GM21529 (cell line): ENCODE measurements around the gene JAKMIP2.
"Not testable (repeated sequence)": the region's sequence is repeated elsewhere in the genome, so short reads cannot be mapped to it uniquely, and the experiment has no call there.

ENCODE experiments used
- ATAC-seq: cut with Tn5 transposase; IDR thresholded peaks from one replicate; pipeline ENCODE4 v1.9.1; 2021; ENCODE audit not compliant: unreplicated experiment

The JAKMIP2 gene

DNA sequence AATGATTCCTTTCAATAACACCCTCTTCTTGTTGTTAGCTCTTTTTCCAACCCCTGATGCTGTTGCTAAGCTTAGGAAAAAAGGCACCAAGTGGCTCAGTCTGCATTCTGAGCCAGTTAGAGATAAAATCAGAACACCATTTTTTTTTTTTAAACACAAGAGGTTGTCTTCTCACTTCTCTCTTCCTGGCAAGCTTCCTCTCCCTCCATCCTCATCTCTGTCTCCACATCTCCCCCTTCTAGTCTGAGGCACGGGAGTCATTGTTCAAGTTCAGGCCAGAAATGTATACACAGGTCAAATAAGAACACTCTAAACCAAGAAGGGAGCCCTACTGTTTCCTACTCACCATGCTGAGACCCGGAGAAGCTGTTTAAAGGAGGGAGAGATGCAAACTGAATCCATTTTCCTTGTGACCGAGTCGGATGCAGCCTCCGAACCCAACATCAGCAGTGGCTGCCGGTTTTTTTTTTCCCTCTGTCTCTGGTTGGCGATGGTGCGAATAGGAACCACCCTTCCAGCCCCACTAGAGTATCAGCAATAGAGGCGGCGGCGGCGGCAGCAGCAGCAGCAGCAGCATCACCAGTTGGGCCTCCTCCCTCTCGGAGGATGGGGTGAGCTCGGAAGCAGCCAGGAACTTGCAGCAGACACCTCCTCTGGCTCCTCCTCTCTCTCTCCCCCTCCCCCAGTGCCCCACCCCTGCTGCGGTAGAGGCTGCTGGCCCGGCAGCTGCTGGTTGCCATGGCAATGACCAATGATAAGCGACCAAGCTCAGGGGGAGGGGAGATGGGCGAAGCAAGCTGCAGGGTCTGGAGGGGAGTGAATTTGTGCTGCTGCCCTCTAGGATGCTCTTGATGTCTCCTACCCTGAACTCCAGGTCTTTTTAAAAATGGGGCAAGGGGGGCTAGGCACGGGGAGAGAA, at the start of gene JAKMIP2:
Gene JAKMIP2, minus strand, starts transcription at position 619 of the 919 bp plus-strand sequence. CDS start 110,922 bp downstream, outside the sequence.
- peak; percentile 86 for ATAC-seq

DNA sequence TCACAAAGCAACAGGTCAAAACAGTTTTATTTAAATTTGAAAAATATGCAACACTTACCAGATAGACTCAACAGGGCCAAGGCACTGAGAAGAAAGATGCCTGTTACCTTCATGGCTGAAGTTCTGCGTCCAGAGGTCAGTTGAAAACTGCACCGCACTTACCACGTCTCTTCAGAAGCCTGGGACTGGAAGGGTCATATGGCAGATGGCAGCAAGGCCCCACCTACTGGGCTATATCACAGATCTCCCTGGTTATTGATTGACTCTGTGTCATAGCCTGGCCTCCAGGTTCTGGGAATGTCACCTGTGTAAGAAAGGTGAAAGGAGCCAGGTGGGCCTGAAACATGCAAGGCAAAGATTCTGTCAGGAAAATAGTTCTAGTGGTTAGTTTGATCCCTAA, 48.9 kb upstream of the JAKMIP2 start, which contains the start of gene SPINK1:
Gene SPINK1, minus strand, starts transcription at position 207 of the 400 bp plus-strand sequence. Its CDS starts 94 bp downstream, at position 113.
- no peak for ATAC-seq

DNA sequence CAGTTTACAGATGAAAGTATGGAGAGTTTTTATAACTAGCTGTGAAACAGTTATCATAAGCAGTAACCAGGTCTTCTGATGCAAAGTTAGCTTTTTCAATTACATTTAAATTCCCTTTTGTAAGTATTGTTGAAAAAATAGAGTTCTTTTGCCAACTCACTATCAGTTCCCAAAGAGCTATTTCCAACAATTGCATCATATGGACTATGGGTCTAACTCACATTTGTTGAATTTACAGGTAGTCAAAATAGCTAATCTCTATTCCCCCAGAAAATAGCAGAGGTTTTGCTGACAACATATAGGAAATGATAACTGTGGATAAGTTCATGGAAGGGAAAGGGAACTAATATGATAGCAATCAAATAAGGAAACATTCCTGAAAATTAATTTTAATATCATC, 47.5 kb upstream of the JAKMIP2 start:
- no peak for ATAC-seq

DNA sequence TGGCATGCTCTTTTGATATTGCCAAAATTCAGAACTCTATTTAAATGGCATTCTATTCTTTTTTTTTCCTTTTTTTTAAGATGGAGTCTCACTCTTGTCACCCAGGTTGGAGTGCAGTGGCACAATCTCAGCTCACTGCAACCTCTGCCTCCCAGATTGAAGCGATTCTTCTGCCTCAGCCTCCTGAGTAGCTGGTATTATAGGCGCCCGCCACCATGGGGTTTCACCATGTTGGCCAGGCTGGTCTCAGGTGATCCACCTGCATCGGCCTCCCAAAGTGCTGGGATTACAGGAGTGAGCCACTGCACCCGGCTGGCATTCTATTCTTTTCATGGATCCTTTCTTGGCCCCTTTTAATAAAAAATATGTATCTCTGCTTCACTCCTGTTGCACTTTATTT, 44.5 kb upstream of the JAKMIP2 start:
- not testable (repeated sequence) for ATAC-seq

DNA sequence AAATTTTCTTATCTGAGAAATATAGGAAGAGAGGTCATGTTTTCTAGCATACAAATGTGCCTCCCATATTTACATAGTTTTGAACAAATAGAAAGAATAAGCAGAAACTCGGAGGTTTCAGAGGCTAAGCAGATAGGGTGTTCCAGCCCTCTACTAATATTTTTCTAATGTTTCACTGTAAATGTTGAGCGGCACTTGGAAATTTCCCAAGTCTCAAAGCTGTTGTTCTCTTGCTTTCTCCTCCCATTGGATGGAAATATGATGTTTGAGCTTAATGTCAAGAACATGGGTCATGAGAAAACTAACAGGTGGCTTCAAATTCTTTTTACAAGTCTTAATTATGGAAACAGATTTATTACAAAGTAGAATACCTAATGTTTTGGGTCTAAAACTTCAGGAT, 43.8 kb upstream of the JAKMIP2 start:
- no peak for ATAC-seq

DNA sequence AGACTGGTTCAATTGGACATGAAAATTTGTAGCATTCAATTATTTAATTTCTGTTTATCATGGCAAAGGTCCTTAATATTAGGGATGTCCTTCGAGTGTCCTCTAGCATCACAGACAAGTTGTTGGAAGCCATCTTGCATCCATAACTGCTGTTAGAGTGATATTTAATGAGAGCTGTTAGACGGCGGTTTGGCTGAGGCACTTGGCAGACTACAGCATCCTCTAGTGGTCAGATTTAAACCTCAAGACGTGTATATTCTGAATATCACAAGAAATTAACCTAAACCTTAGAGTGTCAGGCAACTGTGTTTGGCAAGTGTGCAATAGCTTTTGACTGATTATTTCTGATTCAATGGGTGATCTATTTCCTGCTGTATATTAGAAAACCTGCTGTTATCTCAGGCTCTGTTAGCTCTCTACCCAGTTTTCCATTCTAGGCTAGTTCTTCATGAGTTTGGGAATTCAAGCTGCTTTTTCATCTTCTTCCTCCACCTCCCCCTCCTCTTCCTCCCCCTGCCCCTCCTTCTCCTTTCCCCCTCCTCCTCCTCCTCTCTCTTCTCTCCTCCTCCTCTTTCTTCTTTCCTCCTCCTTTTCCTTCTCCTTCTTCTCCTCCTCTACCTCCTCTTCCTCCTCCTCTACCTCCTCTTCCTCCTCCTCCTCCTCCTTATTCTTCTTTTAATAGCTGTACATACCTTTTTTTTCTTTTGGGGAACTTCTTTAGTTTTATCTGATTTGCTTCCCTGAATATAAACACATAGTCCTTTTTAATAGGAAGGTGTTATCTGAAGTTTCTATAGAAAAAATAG, 40.4 kb upstream of the JAKMIP2 start:
- ATAC-seq = peak; percentile 90

DNA sequence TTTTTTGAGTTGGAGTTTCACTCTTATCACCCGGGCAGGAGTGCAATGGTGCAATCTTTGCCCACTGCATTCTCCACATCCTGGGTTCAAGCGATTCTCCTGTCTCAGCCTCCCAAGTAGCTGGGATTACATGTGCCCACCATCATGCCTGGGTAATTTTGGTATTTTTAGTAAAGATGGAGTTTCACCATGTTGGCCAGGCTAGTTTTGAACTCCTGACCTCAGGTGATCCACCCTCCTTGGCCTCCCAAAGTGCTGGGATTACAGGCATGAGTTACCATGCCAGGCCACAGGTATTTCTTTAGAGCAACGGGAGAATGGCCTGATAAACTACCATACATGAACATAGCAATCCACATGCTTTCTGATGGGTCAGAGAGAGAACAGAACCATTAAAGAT, 39.7 kb upstream of the JAKMIP2 start:
- not testable (repeated sequence) for ATAC-seq

DNA sequence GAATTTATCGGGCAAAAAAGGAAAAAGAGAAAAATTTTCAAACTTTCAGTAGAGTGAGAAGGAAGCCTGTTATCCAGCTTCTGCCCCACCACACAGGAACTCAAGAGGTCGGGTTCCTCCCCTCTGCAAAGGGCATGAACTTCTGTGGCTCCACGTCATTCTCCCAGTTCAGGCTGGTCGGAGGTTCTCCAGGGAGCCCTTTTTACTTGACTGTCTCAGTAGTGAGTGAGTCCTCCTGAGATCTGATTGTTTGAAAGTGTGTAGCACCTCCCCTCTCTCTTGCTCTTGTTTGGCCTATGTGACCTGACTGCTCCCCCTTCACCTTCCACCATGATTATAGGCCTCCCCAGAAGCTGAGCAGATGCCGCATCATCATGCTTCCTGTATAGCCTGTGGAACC, 39.2 kb upstream of the JAKMIP2 start:
- ATAC-seq = no peak

DNA sequence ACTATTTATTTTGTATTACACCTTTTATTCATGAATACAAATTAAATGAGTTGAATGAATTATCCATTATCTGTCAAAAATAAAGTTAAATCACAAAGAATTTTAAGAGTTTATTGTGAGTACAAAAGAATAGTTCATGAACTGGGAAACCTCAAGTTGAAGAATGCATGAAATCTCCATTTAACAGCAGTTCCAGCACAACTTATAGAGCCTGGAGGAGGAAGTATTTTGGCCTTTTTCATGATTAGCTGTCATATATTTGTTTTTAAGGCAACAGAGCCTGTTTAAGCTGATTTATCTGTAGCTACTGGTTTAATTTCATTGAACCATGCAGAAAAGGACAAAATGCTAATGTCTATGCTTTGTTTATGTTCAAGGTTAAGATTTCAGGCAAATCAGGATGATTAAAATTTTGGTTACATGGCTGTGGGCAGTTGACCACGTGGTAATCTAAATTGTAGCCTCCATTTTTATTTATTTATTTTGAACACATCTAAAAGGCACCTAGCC, 36.8 kb upstream of the JAKMIP2 start:
- no peak for ATAC-seq

DNA sequence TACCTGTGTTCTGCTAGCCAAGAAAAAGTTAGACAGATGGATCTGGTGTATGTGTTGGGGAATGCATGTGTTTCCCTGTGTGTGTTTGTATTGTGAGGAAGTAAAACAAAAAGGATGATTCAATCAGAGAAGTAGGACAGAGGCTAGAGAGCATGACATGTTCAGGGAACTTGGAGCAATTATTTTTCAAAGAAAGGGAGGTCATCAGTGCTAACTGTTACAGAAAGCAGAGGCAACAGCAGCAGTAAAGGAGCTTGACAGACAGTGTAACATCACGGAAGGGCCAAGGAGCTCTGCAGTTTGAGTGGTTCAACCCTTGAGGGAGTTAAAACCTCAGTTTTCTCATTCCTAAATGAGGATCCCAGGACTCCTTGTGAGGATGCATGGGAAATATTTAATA, 35.8 kb upstream of the JAKMIP2 start:
- ATAC-seq = no peak

DNA sequence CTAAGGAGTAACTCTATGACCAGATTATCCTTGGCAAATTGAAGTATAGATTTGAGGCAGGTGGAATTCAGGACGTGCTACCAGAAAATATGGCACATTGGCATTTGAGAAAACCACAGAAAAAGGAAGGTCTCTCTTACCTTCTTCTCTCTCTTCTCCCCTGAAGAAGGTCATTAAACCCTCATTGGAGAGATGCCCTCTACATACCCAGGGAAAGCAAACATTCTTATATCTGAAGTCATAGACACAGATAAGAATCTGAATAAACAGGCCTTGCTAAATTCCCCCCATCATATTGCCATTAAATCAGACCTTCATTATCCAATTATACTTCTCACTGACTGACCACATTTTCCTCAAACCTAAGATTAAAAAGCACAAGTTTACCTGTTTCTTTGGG, 31.2 kb upstream of the JAKMIP2 start:
- ATAC-seq = no peak

DNA sequence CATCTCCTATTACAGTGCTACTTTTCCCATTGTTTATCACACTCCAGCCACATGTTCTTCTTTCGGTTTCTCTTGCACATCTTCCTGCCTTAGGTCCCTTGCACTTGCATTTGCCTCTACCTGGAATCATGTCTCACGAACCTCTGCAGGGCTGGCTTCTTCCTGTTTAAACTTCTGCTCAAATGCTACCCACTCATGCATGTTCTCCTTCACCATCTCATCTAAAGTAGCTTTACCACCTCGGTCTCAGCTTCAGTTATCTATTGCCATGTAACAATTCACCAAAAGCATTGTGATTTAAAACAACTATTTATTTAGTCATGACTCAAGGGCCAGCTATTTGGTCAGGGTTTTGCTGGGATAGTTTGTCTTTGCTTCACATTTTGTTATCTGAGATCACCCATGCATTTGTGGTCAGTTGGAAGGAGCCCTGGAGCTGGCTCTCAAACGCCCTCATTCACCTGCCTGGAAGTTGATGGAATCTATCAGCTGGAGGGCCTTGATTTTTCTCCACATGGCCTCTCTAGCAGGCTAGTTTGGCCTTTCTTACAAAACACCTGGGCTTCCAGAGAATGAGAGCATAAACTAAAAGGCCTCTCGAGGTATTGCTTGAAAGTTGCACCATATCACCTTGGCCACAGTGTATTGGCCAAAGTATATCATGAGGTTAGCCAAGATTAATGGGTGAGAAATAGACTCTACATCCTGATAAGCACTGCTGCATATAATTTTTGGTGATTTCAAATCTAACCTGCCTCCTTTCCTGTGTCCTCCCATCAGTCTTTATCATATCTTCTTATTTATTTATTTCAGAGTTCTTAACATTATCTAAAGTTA, 27.5 kb upstream of the JAKMIP2 start:
- ATAC-seq = no peak

DNA sequence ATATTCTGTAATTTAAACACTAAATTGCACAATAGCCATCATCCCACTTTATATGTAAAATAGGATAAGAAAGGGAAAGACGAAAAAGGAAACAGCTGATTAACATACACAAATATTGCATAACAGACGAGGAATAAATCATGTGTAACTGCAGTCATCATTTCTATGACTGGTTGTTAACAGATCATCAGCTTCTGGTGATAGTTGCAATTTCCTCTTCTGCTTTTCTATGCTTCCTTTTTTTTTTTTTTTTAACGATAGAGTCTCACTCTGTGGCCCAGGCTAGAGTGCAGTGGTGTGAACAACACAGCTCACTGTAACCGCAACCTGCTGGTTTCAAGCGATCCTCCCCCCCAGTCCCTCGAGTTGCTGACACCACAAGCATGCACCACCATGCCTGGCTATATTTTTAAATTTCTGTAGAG, 22.5 kb upstream of the JAKMIP2 start:
- peak; percentile 88 for ATAC-seq

DNA sequence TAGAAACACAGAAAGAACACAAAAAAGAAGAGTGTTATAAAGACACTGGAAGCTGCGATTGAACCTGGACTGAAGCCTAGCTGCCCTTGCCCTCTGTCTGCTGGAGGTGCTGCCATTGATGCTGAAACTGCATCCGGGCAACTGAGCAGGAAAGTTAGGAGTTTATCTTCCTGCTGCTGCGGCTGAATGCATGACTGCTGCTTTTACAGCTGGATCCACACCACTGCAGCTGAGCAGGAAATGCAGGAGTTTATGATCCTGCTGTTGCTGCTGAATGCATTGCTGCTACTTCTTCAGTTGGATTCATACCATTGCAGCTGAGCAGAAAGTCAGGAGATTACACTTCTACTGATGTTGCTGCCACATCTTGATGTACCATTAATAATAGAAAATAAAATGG, 21.8 kb upstream of the JAKMIP2 start:
- ATAC-seq = no peak

DNA sequence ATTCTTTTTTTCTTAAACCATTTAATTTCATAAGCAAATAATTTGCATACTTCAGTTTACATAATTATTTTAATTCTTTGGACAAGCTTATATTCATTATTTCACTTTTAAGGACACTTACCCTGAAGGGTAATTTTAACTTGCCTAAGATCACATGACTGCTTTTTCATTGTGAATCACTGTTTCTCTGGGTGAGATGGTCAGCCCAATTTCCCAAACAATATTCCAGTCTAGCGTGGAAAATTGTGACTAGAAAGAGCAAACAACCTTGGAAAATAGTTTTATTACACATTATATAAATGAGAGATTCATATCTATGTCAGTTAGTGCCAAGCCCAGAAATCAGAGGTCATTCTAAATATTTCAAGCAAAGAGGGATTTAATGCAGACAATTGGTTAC, 21.4 kb upstream of the JAKMIP2 start:
- no peak for ATAC-seq

DNA sequence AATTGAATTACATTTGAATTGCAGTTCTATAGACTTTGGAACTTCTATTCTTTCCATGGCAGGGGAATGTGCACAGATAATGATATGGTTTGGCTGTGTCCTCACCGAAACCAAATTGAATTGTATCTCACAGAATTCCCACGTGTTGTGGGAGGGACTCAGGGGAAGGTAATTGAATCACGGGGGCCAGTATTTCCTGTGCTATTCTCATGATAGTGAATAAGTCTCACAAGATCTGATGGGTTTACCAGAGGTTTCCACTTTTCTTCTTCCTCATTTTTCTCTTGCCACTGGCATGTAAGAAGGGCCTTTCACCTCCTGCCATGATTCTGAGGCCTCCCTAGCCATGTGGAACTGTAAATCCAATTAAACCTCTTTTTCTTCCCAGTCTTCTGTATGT, 20.6 kb upstream of the JAKMIP2 start:
- ATAC-seq = not testable (repeated sequence)

DNA sequence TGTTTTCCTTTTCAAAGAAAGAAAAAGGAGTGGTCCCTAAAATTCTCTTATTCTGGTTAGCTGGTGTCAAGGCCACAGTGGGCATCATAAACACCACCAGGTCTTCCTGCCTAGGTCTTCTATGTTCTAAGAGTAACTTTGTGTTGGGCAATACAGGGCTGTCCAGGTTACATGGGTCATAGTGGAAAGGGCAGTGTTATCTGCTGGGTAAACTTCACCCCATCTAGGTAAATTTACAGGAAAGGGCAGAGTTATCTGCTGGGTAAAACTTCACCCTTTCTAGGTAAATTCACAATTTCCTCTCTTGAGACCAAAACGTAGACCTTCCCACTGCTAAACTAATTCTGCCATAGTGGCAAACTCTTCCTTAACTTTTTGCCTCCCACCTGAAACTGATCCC, 18.9 kb upstream of the JAKMIP2 start:
- no peak for ATAC-seq

DNA sequence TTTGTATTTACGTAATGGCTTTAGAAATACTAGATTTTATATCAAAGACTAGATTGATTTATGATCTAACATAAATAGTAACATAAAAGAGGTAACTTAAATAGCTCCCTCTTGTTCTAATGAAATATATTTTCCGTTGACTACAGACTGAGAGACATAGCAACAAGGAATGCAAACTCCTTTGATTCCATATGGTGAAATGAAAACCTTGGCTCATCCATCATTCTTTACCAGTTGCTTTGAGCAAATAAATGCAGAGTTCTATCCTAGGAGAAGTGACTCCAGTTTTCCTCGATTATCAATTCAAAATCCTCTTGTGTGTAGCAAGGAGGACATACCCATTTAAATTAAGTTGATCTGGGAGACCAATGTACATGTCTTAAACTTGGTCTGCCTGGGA, 18.0 kb upstream of the JAKMIP2 start:
- ATAC-seq = no peak

DNA sequence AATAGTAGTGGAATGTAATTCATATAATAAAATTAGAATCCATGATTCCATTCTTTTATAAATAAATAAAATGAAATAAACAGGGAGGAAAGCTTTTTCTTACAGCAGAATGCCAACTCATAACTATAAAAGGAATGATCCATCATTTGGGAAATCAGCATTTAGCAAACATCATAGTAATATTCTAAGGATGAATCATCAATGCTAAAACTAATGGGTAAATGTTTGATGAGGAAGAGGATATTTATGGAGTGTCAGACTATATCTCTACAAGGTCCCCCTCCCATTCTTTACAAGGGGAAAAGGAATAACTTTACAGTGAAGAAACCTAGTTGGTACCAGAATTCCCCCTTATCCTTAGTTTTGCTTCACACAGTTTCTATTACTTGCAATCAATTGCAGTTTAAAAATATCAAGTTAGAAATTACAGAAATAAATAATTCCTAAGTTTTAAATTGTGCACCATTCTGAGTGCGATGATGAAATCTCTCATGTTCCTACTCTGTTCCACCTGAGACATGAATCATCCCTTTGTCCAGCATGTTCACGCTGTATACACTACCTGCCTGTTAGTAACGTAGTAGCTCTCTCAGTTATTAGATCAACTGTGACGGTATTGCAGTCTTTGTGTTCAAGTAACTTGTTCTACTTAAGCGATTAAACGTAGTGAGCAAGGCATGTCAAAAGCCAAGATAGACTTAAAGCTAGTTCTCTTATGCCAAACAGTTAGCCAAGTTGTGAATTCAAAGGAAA, 14.2 kb upstream of the JAKMIP2 start:
- ATAC-seq = no peak

DNA sequence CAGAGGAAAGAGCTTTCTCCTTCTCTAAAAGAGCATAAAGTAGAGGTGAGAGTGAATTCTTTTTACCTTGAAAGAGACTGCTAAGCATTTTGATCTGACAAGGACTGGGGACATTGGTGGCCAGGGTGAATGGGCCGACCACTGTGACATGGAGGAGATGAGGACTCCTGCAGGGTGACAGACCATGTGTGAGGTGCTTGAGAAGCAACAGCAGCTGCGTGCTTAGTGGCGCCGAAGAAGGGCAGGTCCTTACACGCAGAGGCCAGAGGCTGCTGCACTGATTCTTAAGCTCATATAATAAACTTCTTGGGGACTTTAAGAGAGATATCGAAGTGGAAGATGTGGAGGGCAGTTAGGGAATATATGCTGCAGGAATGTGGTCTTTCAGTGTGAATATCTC, 8.7 kb upstream of the JAKMIP2 start:
- ATAC-seq = no peak
